Jurkat, Clone E6-1 (cell line): ENCODE measurements around the gene OTUB1. TPM values are rescaled to one million over a fixed set of nuclear protein-coding genes. Genes with fewer than 3 reads are reported as not detected.
"Not testable (repeated sequence)": the region's sequence is repeated elsewhere in the genome, so short reads cannot be mapped to it uniquely, and the experiment has no call there.

ENCODE experiments used
- DNase-seq: peaks from one replicate; pipeline ENCODE4 v3.0.0-alpha.2; 2011; ENCODE audit warnings: low read depth, low spot score
- H3K4me3 ChIP-seq: 2 replicates; pipeline ENCODE4 v1.5.1; 2011; ENCODE audit warnings: mild to moderate bottlenecking, low read length, control low read depth, moderate library complexity
- polyA plus RNA-seq: library from polyadenylated mRNA; unstranded; fragments of >200 nt; gene quantifications from one replicate; pipeline ENCODE4 v1.2.1, GENCODE V29; 2012; ENCODE audit warnings: missing spikeins; ENCODE audit not compliant: insufficient read length, insufficient read depth

The OTUB1 gene
- 84.1 TPM for polyA plus RNA-seq

GRCh38 chr11:63986156-63986931 is at the start of gene OTUB1:
OTUB1 (plus strand) TSS chr11:63986438; CDS start chr11:63986457, 19 bp downstream.
- DNase-seq, result peak; percentile 84
- peak within 1 kb of the TSS; percentile 83 for H3K4me3 ChIP-seq

- H3K4me3 ChIP-seq, result peak overlapping the region; percentile 59
- DNase-seq, result no peak
Observed at GRCh38 chr11:63937713-63938478, 48.3 kb upstream of the OTUB1 start.

- DNase-seq, result peak; percentile 92
- H3K4me3 ChIP-seq, result peak within 1 kb of the TSS; percentile 88
Observed at GRCh38 chr11:63938479-63939396, 47.5 kb upstream of the OTUB1 start, which contains the start of gene NAA40. NAA40 (plus strand) TSS chr11:63939002; CDS start chr11:63939097, 95 bp downstream.

- no peak for DNase-seq
- H3K4me3 ChIP-seq, result peak overlapping the region; percentile 88
Observed at GRCh38 chr11:63939397-63939891, 46.8 kb upstream of the OTUB1 start.

GRCh38 chr11:63940786-63941185 is 45.5 kb upstream of the OTUB1 start:
- H3K4me3 ChIP-seq, result no peak overlapping the region
- DNase-seq, result no peak

GRCh38 chr11:63941901-63942300 is 44.3 kb upstream of the OTUB1 start:
- no peak overlapping the region for H3K4me3 ChIP-seq
- no peak for DNase-seq

GRCh38 chr11:63942803-63943202 is 43.4 kb upstream of the OTUB1 start:
- H3K4me3 ChIP-seq, result no peak overlapping the region
- no peak for DNase-seq

- no peak overlapping the region for H3K4me3 ChIP-seq
- no peak for DNase-seq
Observed at GRCh38 chr11:63944987-63945386, 41.3 kb upstream of the OTUB1 start.

GRCh38 chr11:63945477-63946163 is 40.6 kb upstream of the OTUB1 start:
- H3K4me3 ChIP-seq, result no peak overlapping the region
- no peak for DNase-seq

GRCh38 chr11:63951779-63952536 is 34.3 kb upstream of the OTUB1 start:
- H3K4me3 ChIP-seq, result no peak overlapping the region
- DNase-seq, result peak; percentile 83

GRCh38 chr11:63952570-63952969 is 33.7 kb upstream of the OTUB1 start:
- no peak overlapping the region for H3K4me3 ChIP-seq
- no peak for DNase-seq

- peak; percentile 49 for DNase-seq
- no peak overlapping the region for H3K4me3 ChIP-seq
Observed at GRCh38 chr11:63958008-63958407, 28.2 kb upstream of the OTUB1 start.

GRCh38 chr11:63961608-63962412 is 24.4 kb upstream of the OTUB1 start:
- peak; percentile 78 for DNase-seq
- no peak overlapping the region for H3K4me3 ChIP-seq

- not testable (repeated sequence) for H3K4me3 ChIP-seq, DNase-seq
Observed at GRCh38 chr11:63963895-63964294, 22.3 kb upstream of the OTUB1 start.

GRCh38 chr11:63966444-63966843 is 19.8 kb upstream of the OTUB1 start:
- no peak for DNase-seq

GRCh38 chr11:63969461-63969860 is 16.8 kb upstream of the OTUB1 start:
- no peak for DNase-seq
- H3K4me3 ChIP-seq, result no peak overlapping the region

More at GRCh38 chr11:63966444-63966843, 19.8 kb upstream of the OTUB1 start:
- H3K4me3 ChIP-seq, result no peak overlapping the region

GRCh38 chr11:63970902-63971301 is 15.3 kb upstream of the OTUB1 start:
- DNase-seq, result no peak
- H3K4me3 ChIP-seq, result no peak overlapping the region
